ENCODE data around the gene ANKRD39.

DNA sequence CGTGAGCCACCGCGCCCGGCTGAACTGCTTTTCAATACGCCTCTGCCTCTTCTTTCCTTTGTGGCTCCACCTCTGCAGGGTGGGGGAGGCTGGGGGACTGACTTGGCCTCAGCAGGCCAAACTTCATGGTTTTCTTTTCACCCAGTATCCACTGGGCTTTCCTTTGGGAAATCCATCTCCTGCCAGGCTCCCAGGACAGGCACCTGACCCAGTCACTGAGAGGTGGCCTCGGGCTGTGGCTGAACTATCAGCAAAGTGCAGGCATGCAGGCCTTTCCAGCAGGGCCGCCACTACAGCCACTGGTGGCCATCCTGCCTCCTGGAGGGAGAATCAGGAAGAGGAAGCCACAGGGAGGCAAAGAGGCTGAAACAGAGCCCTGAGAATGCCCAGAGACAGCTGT is 45.5 kb upstream of the ANKRD39 start:
- TF ChIP-seq, protein P1, sequence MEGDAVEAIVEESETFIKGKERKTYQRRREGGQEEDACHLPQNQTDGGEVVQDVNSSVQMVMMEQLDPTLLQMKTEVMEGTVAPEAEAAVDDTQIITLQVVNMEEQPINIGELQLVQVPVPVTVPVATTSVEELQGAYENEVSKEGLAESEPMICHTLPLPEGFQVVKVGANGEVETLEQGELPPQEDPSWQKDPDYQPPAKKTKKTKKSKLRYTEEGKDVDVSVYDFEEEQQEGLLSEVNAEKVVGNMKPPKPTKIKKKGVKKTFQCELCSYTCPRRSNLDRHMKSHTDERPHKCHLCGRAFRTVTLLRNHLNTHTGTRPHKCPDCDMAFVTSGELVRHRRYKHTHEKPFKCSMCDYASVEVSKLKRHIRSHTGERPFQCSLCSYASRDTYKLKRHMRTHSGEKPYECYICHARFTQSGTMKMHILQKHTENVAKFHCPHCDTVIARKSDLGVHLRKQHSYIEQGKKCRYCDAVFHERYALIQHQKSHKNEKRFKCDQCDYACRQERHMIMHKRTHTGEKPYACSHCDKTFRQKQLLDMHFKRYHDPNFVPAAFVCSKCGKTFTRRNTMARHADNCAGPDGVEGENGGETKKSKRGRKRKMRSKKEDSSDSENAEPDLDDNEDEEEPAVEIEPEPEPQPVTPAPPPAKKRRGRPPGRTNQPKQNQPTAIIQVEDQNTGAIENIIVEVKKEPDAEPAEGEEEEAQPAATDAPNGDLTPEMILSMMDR (IDR thresholded peaks at IDR 0.05) = no peak
- TF ChIP-seq POLR2A (IDR thresholded peaks at IDR 0.05) (no peak), POLR2AphosphoS5 (IDR thresholded peaks at IDR 0.05) (no peak), EP300 (IDR thresholded peaks at IDR 0.05) (no peak)

All from gastroesophageal sphincter (tissue), 3 donors.